OCI-LY1 (cell line): ENCODE results near the gene ITGAE.

Source experiments
- CTCF ChIP-seq: fragments of 200-600 bp; sonication (generic), shearing (Covaris generic); IDR thresholded peaks from 2 replicates; pipeline ENCODE4 v1.5.1; 2017; ENCODE audit warnings: mild to moderate bottlenecking, antibody characterized with exemption, low read length, moderate library complexity, mixed read lengths
- EZH2 ChIP-seq: fragments of 200-600 bp; sonication (generic), shearing (Covaris generic); IDR thresholded peaks from 2 replicates; pipeline ENCODE4 v1.8.0; 2017; ENCODE audit warnings: borderline replicate concordance, mixed run types, mild to moderate bottlenecking, antibody characterized with exemption, low read length, moderate library complexity, mixed read lengths

GRCh38 chr17:3847165-3847670 lies 46.2 kb upstream of the ITGAE start:
- no peak for TF ChIP-seq EZH2
- no peak for TF ChIP-seq CTCF
